HG02642 (cell line): ENCODE data around the gene FGFBP2.

Experiments
- ATAC-seq: cut with Tn5 transposase; IDR thresholded peaks from one replicate; pipeline ENCODE4 v1.9.1; 2021; ENCODE audit warnings: mild to moderate bottlenecking; ENCODE audit not compliant: unreplicated experiment, poor library complexity

FGFBP2 gene

GRCh38 chr4:15963001-15963451, at the start of gene FGFBP2:
Gene FGFBP2 (minus strand): TSS chr4:15963175. CDS start chr4:15963129, 46 bp downstream.
- ATAC-seq, result peak; percentile 65

GRCh38 chr4:16011173-16011572, 48.2 kb upstream of the FGFBP2 start:
- no peak for ATAC-seq

GRCh38 chr4:16009153-16009552, 46.2 kb upstream of the FGFBP2 start:
- no peak for ATAC-seq

GRCh38 chr4:16007471-16008095, 44.6 kb upstream of the FGFBP2 start:
- ATAC-seq, result no peak

GRCh38 chr4:16006771-16007446, 43.9 kb upstream of the FGFBP2 start:
- no peak for ATAC-seq

GRCh38 chr4:16005676-16006075, 42.7 kb upstream of the FGFBP2 start:
- ATAC-seq, result no peak

- ATAC-seq, result peak; percentile 96
Measured at GRCh38 chr4:16001484-16001858, 38.5 kb upstream of the FGFBP2 start.

GRCh38 chr4:16000708-16001483, 37.9 kb upstream of the FGFBP2 start:
- ATAC-seq, result peak; percentile 21

- peak; percentile 51 for ATAC-seq
Measured at GRCh38 chr4:15996773-15997172, 33.8 kb upstream of the FGFBP2 start.

GRCh38 chr4:15995826-15996225, 32.9 kb upstream of the FGFBP2 start:
- ATAC-seq, result no peak

GRCh38 chr4:15992167-15992485, 29.2 kb upstream of the FGFBP2 start:
- ATAC-seq, result no peak

- ATAC-seq, result no peak
Measured at GRCh38 chr4:15990570-15991285, 27.8 kb upstream of the FGFBP2 start.

GRCh38 chr4:15989424-15989823, 26.4 kb upstream of the FGFBP2 start:
- ATAC-seq, result no peak

GRCh38 chr4:15988222-15988621, 25.2 kb upstream of the FGFBP2 start:
- no peak for ATAC-seq

GRCh38 chr4:15986907-15987306, 23.9 kb upstream of the FGFBP2 start:
- ATAC-seq, result no peak

- ATAC-seq, result no peak
Measured at GRCh38 chr4:15983610-15984009, 20.6 kb upstream of the FGFBP2 start.

- no peak for ATAC-seq
Measured at GRCh38 chr4:15982842-15983524, 20.0 kb upstream of the FGFBP2 start.

GRCh38 chr4:15976456-15977447, 13.8 kb upstream of the FGFBP2 start:
- no peak for ATAC-seq
